ENCODE measurements around the gene TRDMT1. TPM values are rescaled to one million over a fixed set of nuclear protein-coding genes. Genes with fewer than 3 reads are reported as not detected.
"Not testable (repeated sequence)": the region's sequence is repeated elsewhere in the genome, so short reads cannot be mapped to it uniquely, and the experiment has no call there.

Gene TRDMT1
- polyA plus RNA-seq, 3 donors, result 3.1 to 6.6 (median 5.0) TPM

GRCh38 chr10:17116193-17116592, 85.3 kb downstream of the TRDMT1 start:
- no peaks in the 10 kb centered on the region for H3K36me3 Mint-ChIP-seq
- intact Hi-C loops (cut with micrococcal nuclease), result no loop called here
- no peak overlapping the region for H3K4me3 Mint-ChIP-seq
- no peaks in the 10 kb centered on the region for H3K9me3 Mint-ChIP-seq
- Histone ChIP-seq H3K79me2 (ENCODE audit: insufficient read depth, low read length) (no peaks in the 10 kb centered on the region), H3K9ac (ENCODE audit: insufficient read depth, low read length, poor library complexity, severe bottlenecking) (no peak overlapping the region), H3K4me2 (replicated peaks; ENCODE audit: extremely low read depth, low read length, poor library complexity, severe bottlenecking) (no peak overlapping the region), H3K4me3 (replicated peaks in 1 of 3; ENCODE audit: low read depth in 2 of 3, low read length in 3 of 3) (no peak overlapping the region), H3K27ac (ENCODE audit: low read depth in 1 of 2, low read length in 2 of 2) (no peak overlapping the region), H3K9me3 (replicated peaks in 1 of 2; ENCODE audit: control insufficient read depth in 1 of 2, insufficient read depth in 1 of 2, low read length in 2 of 2) (no peaks in the 10 kb centered on the region), H3K27me3 (ENCODE audit: control insufficient read depth in 2 of 2, insufficient read depth in 2 of 2, low read length in 2 of 2) (no peaks in the 10 kb centered on the region), H2AFZ (ENCODE audit: insufficient read depth, low read depth, low read length, poor library complexity, severe bottlenecking) (no peak overlapping the region), H3K4me1 (ENCODE audit: control insufficient read depth in 1 of 2, insufficient read depth in 2 of 2, low read length in 2 of 2) (peaks cover 0 to 7% of the 10 kb centered on the region in 2 donors), H4K20me1 (ENCODE audit: insufficient read depth, low read length) (no peaks in the 10 kb centered on the region), H3K36me3 (replicated peaks in 1 of 2; ENCODE audit: control insufficient read depth in 1 of 2, insufficient read depth in 2 of 2, low read length in 2 of 2) (no peaks in the 10 kb centered on the region)
- no peak for TF ChIP-seq CTCF (IDR thresholded peaks at IDR 0.05)
- H3K27me3 Mint-ChIP-seq (ENCODE audit: low read depth in 3 of 3), result peaks cover 0 to 2% (median 0%) of the 10 kb centered on the region in 3 donors
- H3K27ac Mint-ChIP-seq, result peak overlapping the region in 1 of 7 donors; percentile 50
- H3K4me1 Mint-ChIP-seq, result peaks cover 5% of the 10 kb centered on the region
- no peak for DNase-seq
- WGBS (ENCODE audit: insufficient coverage), result no CpG with 5 or more reads among the region's 5 CpGs

- H3K27me3 Mint-ChIP-seq (ENCODE audit: low read depth in 3 of 3), result peaks cover 0 to 2% (median 0%) of the 10 kb centered on the region in 3 donors
- Histone ChIP-seq H3K27me3 (ENCODE audit: control insufficient read depth in 2 of 2, insufficient read depth in 2 of 2, low read length in 2 of 2) (no peaks in the 10 kb centered on the region), H3K9ac (ENCODE audit: insufficient read depth, low read length, poor library complexity, severe bottlenecking) (no peak overlapping the region), H3K4me3 (replicated peaks in 1 of 3; ENCODE audit: low read depth in 2 of 3, low read length in 3 of 3) (no peak overlapping the region), H3K4me1 (ENCODE audit: control insufficient read depth in 1 of 2, insufficient read depth in 2 of 2, low read length in 2 of 2) (peaks cover 0 to 4% of the 10 kb centered on the region in 2 donors), H3K27ac (ENCODE audit: low read depth in 1 of 2, low read length in 2 of 2) (no peak overlapping the region), H2AFZ (ENCODE audit: insufficient read depth, low read depth, low read length, poor library complexity, severe bottlenecking) (no peak overlapping the region), H3K36me3 (replicated peaks in 1 of 2; ENCODE audit: control insufficient read depth in 1 of 2, insufficient read depth in 2 of 2, low read length in 2 of 2) (no peaks in the 10 kb centered on the region), H3K4me2 (replicated peaks; ENCODE audit: extremely low read depth, low read length, poor library complexity, severe bottlenecking) (no peak overlapping the region), H3K79me2 (ENCODE audit: insufficient read depth, low read length) (no peaks in the 10 kb centered on the region), H4K20me1 (ENCODE audit: insufficient read depth, low read length) (no peaks in the 10 kb centered on the region), H3K9me3 (replicated peaks in 1 of 2; ENCODE audit: control insufficient read depth in 1 of 2, insufficient read depth in 1 of 2, low read length in 2 of 2) (no peaks in the 10 kb centered on the region)
- no peaks in the 10 kb centered on the region for H3K36me3 Mint-ChIP-seq
- no peak for TF ChIP-seq CTCF (IDR thresholded peaks at IDR 0.05)
- H3K4me3 Mint-ChIP-seq, result no peak overlapping the region
- peaks cover 4% of the 10 kb centered on the region for H3K4me1 Mint-ChIP-seq
- no CpG with 5 or more reads among the region's 5 CpGs for WGBS (ENCODE audit: insufficient coverage)
- H3K9me3 Mint-ChIP-seq, result no peaks in the 10 kb centered on the region
- no peak for DNase-seq
- no peak overlapping the region for H3K27ac Mint-ChIP-seq
- intact Hi-C loops (cut with micrococcal nuclease), result no loop called here
Measured at GRCh38 chr10:17115683-17116082, 85.8 kb downstream of the TRDMT1 start.

GRCh38 chr10:17114878-17115444, 86.5 kb downstream of the TRDMT1 start:
- H3K4me2 ChIP-seq (replicated peaks; ENCODE audit: extremely low read depth, low read length, poor library complexity, severe bottlenecking); H3K27me3 Mint-ChIP-seq (ENCODE audit: low read depth in 3 of 3); intact Hi-C loops (cut with micrococcal nuclease); H4K20me1 ChIP-seq (ENCODE audit: insufficient read depth, low read length); H3K9me3 Mint-ChIP-seq; H3K27ac ChIP-seq (ENCODE audit: low read depth in 1 of 2, low read length in 2 of 2); H3K4me3 ChIP-seq (replicated peaks in 1 of 3; ENCODE audit: low read depth in 2 of 3, low read length in 3 of 3); H3K4me1 ChIP-seq (ENCODE audit: control insufficient read depth in 1 of 2, insufficient read depth in 2 of 2, low read length in 2 of 2); H3K9me3 ChIP-seq (replicated peaks in 1 of 2; ENCODE audit: control insufficient read depth in 1 of 2, insufficient read depth in 1 of 2, low read length in 2 of 2); H3K27me3 ChIP-seq (ENCODE audit: control insufficient read depth in 2 of 2, insufficient read depth in 2 of 2, low read length in 2 of 2); H3K79me2 ChIP-seq (ENCODE audit: insufficient read depth, low read length); H3K4me1 Mint-ChIP-seq; DNase-seq; H3K36me3 Mint-ChIP-seq; H3K4me3 Mint-ChIP-seq; H3K36me3 ChIP-seq (replicated peaks in 1 of 2; ENCODE audit: control insufficient read depth in 1 of 2, insufficient read depth in 2 of 2, low read length in 2 of 2); H3K9ac ChIP-seq (ENCODE audit: insufficient read depth, low read length, poor library complexity, severe bottlenecking); H2AFZ ChIP-seq (ENCODE audit: insufficient read depth, low read depth, low read length, poor library complexity, severe bottlenecking): not testable (repeated sequence)
- peak overlapping the region in 1 of 7 donors; percentile 43 for H3K27ac Mint-ChIP-seq
- WGBS (ENCODE audit: insufficient coverage), result 99% methylated on average over 8 of the region's 13 CpGs
